ENCODE data around the gene NDUFS5.
"Not testable (repeated sequence)": the region's sequence is repeated elsewhere in the genome, so short reads cannot be mapped to it uniquely, and the experiment has no call there.

Gene NDUFS5

DNA sequence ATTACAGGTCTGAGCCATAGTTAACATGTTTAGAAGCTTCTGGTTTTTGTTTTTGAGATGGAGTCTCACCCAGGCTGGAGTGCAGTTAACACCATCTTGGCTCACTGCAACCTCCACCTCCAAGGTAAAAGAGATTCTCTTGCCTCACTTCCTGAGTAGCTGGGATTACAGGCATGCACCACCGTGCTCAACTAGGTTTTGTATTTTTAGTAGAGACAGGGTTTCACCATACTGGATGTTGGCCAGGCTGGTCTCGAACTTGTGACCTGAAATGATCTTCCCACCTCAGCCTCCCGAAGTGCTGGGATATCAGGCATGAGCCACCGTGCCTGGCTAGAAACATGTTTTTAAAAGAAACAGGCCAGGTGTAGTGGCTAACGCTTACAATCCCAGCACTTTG, 10.5 kb downstream of the NDUFS5 start:
- Mint-ChIP-seq H3K4me1 (peaks cover 7% of the 10 kb centered on the region), H3K36me3 (peaks cover 13% of the 10 kb centered on the region)

GRCh38 chr1:39043513-39043912, 17.4 kb downstream of the NDUFS5 start:
- Mint-ChIP-seq H3K9me3 (peaks cover 4% of the 10 kb centered on the region), H3K27ac (peak overlapping the region; percentile 87), H3K4me1 (peaks cover 13% of the 10 kb centered on the region), H3K4me3 (no peak overlapping the region), H3K36me3 (peaks cover 9% of the 10 kb centered on the region), H3K27me3 (no peaks in the 10 kb centered on the region)
- DNase-seq (ENCODE audit: low spot score in 2 of 2) (no peak), ATAC-seq (ENCODE audit: low read depth) (no peak)

More for the DNA sequence above, 10.5 kb downstream of the NDUFS5 start:
- no peak for ATAC-seq (ENCODE audit: low read depth)
- no peaks in the 10 kb centered on the region for H3K27me3 Mint-ChIP-seq
- no peak overlapping the region for H3K4me3 Mint-ChIP-seq
- H3K9me3 Mint-ChIP-seq: no peaks in the 10 kb centered on the region
- H3K27ac Mint-ChIP-seq: no peak overlapping the region
- DNase-seq (ENCODE audit: low spot score in 2 of 2): no peak

DNA sequence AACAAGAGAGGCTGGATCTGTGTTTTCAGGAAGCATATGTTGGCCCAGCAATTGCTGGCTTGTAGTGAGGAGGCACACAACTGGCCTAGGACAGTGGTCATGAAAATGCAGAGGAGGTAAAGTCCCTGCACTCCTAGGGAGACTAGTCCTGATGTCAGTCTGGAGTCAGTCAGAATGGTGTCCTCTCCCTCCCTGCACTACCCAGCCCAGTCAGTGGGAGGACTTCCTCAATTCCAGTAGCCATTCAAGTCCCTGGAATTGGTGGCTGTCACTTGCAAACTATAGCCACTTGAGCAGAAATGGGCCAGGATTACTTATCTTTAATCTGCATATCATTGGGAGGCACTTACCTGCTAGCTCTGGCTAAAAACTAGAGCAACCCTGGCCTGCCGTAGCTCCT, 18.6 kb downstream of the NDUFS5 start:
- ATAC-seq (ENCODE audit: low read depth) (no peak), DNase-seq (ENCODE audit: low spot score in 2 of 2) (no peak)
- H3K36me3 Mint-ChIP-seq: peaks cover 9% of the 10 kb centered on the region
- H3K4me1 Mint-ChIP-seq: peaks cover 13% of the 10 kb centered on the region
- no peak overlapping the region for H3K27ac Mint-ChIP-seq
- no peak overlapping the region for H3K4me3 Mint-ChIP-seq
- H3K27me3 Mint-ChIP-seq: no peaks in the 10 kb centered on the region
- peaks cover 4% of the 10 kb centered on the region for H3K9me3 Mint-ChIP-seq

- peaks cover 4% of the 10 kb centered on the region for H3K9me3 Mint-ChIP-seq
- peaks cover 13% of the 10 kb centered on the region for H3K4me1 Mint-ChIP-seq
- H3K36me3 Mint-ChIP-seq: peaks cover 9% of the 10 kb centered on the region
- ATAC-seq (ENCODE audit: low read depth): no peak
- no peak for DNase-seq (ENCODE audit: low spot score in 2 of 2)
- H3K4me3 Mint-ChIP-seq: no peak overlapping the region
- H3K27me3 Mint-ChIP-seq: no peaks in the 10 kb centered on the region
- H3K27ac Mint-ChIP-seq: no peak overlapping the region
Measured at GRCh38 chr1:39045231-39045630, 19.1 kb downstream of the NDUFS5 start.

- H3K27me3 Mint-ChIP-seq: no peaks in the 10 kb centered on the region
- peaks cover 9% of the 10 kb centered on the region for H3K36me3 Mint-ChIP-seq
- no peak overlapping the region for H3K4me3 Mint-ChIP-seq
- peaks cover 4% of the 10 kb centered on the region for H3K9me3 Mint-ChIP-seq
- ATAC-seq (ENCODE audit: low read depth): no peak
- H3K27ac Mint-ChIP-seq: no peak overlapping the region
- DNase-seq (ENCODE audit: low spot score in 2 of 2): no peak
- H3K4me1 Mint-ChIP-seq: peaks cover 16% of the 10 kb centered on the region
Measured at GRCh38 chr1:39046613-39047210, 20.6 kb downstream of the NDUFS5 start.

GRCh38 chr1:39047374-39048229, 21.5 kb downstream of the NDUFS5 start:
- Mint-ChIP-seq H3K4me3 (no peak overlapping the region), H3K9me3 (peaks cover 4% of the 10 kb centered on the region), H3K27me3 (no peaks in the 10 kb centered on the region), H3K36me3 (peaks cover 7% of the 10 kb centered on the region), H3K27ac (no peak overlapping the region), H3K4me1 (peaks cover 16% of the 10 kb centered on the region)
- ATAC-seq (ENCODE audit: low read depth) (peak; percentile 38), DNase-seq (ENCODE audit: low spot score in 2 of 2) (no peak)

GRCh38 chr1:39048745-39049370, 22.7 kb downstream of the NDUFS5 start:
- Mint-ChIP-seq H3K4me3 (no peak overlapping the region), H3K9me3 (no peaks in the 10 kb centered on the region), H3K4me1 (peaks cover 10% of the 10 kb centered on the region), H3K27me3 (no peaks in the 10 kb centered on the region), H3K27ac (no peak overlapping the region), H3K36me3 (peaks cover 1% of the 10 kb centered on the region)
- ATAC-seq (ENCODE audit: low read depth) (no peak), DNase-seq (ENCODE audit: low spot score in 2 of 2) (no peak)

- H3K36me3 Mint-ChIP-seq: no peaks in the 10 kb centered on the region
- no peaks in the 10 kb centered on the region for H3K27me3 Mint-ChIP-seq
- H3K9me3 Mint-ChIP-seq: no peaks in the 10 kb centered on the region
- no peak for DNase-seq (ENCODE audit: low spot score in 2 of 2)
- H3K4me1 Mint-ChIP-seq: peaks cover 6% of the 10 kb centered on the region
- no peak for ATAC-seq (ENCODE audit: low read depth)
- H3K4me3 Mint-ChIP-seq: peak overlapping the region; percentile 21
- H3K27ac Mint-ChIP-seq: no peak overlapping the region
Measured at GRCh38 chr1:39050001-39050400, 23.9 kb downstream of the NDUFS5 start.

- not testable (repeated sequence) for ATAC-seq (ENCODE audit: low read depth); H3K27ac Mint-ChIP-seq; H3K4me1 Mint-ChIP-seq; H3K27me3 Mint-ChIP-seq; H3K4me3 Mint-ChIP-seq; H3K36me3 Mint-ChIP-seq; DNase-seq (ENCODE audit: low spot score in 2 of 2); H3K9me3 Mint-ChIP-seq
Measured at GRCh38 chr1:39051193-39051850, 25.2 kb downstream of the NDUFS5 start.

DNA sequence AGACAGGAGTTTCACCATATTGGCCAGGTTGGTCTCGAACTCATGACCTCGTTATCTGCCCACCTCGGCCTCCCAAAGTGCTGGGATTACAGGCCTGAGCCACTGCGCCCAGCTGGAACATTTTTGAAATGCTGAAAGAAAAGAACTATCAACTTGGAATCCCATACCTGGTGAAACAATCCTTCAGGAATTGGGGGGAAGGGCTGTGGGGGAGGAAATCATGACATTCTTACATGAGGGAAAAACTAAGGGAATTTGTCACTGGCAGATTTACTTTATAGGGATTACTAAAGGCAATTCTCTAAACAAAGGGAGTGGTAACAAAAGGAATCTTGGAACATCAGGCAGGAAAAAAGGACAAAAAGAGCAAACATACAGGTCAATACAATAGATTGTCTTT, 25.8 kb downstream of the NDUFS5 start:
- Mint-ChIP-seq H3K36me3 (no peaks in the 10 kb centered on the region), H3K9me3 (no peaks in the 10 kb centered on the region), H3K4me3 (no peak overlapping the region), H3K4me1 (peaks cover 6% of the 10 kb centered on the region), H3K27ac (no peak overlapping the region), H3K27me3 (no peaks in the 10 kb centered on the region)
- DNase-seq (ENCODE audit: low spot score in 2 of 2) (no peak), ATAC-seq (ENCODE audit: low read depth) (no peak)

DNA sequence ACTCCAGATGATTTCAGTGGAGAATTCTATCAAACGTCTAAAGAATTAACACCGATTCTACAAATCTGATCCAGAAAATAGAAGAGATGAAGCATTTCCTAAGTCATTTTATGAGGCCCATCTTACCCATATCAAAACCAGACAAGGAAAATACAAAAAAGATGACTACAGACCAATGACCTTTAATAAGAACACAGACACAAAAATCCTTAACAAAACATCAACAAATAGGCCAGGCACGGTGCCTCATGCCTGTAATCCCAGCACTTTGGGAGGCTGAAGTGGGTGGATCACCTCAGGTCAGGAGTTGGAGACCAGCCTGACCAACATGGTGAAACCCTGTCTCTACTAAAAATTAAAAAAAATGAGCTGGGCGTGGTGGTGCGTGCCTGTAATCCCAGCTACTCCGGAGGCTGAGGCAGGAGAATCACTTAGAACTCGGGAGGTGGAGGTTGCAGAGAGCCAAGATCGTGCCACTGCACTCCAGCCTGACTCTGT, 29.1 kb downstream of the NDUFS5 start:
- H3K4me3 Mint-ChIP-seq; H3K36me3 Mint-ChIP-seq; H3K27me3 Mint-ChIP-seq; H3K27ac Mint-ChIP-seq; ATAC-seq (ENCODE audit: low read depth); H3K9me3 Mint-ChIP-seq; DNase-seq (ENCODE audit: low spot score in 2 of 2); H3K4me1 Mint-ChIP-seq: not testable (repeated sequence)

GRCh38 chr1:39061516-39061915, 35.4 kb downstream of the NDUFS5 start:
- H3K27me3 Mint-ChIP-seq; H3K36me3 Mint-ChIP-seq; ATAC-seq (ENCODE audit: low read depth): not testable (repeated sequence)

GRCh38 chr1:39061951-39062350, 35.8 kb downstream of the NDUFS5 start:
- no peaks in the 10 kb centered on the region for H3K27me3 Mint-ChIP-seq
- peaks cover 4% of the 10 kb centered on the region for H3K36me3 Mint-ChIP-seq
- no peak overlapping the region for H3K4me3 Mint-ChIP-seq
- H3K9me3 Mint-ChIP-seq: no peaks in the 10 kb centered on the region
- DNase-seq (ENCODE audit: low spot score in 2 of 2) (no peak), ATAC-seq (ENCODE audit: low read depth) (no peak)
- peaks cover 4% of the 10 kb centered on the region for H3K4me1 Mint-ChIP-seq
- H3K27ac Mint-ChIP-seq: no peak overlapping the region

More at GRCh38 chr1:39061516-39061915, 35.4 kb downstream of the NDUFS5 start:
- not testable (repeated sequence) for DNase-seq (ENCODE audit: low spot score in 2 of 2); H3K4me1 Mint-ChIP-seq; H3K9me3 Mint-ChIP-seq; H3K4me3 Mint-ChIP-seq; H3K27ac Mint-ChIP-seq

DNA sequence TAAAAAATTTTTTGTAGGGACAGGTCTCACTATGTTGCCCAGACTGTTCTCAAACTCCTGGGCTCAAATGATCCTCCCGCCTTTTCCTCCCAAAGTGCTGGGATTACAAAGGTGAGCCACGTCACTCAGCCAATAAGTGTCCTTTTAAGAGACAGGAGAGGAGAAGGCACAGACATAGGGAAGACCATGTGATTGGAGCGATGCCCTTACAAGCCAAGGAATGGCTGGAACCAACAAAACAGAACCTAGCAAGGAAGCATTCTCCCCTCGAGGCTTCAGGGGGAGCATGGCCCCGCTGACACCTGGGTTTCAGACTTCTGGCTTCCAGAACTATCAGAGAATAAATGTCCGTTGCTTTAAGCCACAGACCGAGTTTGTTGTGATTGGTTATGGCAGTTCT, 37.0 kb downstream of the NDUFS5 start:
- Mint-ChIP-seq H3K9me3 (no peaks in the 10 kb centered on the region), H3K4me1 (peaks cover 4% of the 10 kb centered on the region), H3K27me3 (no peaks in the 10 kb centered on the region), H3K4me3 (no peak overlapping the region), H3K27ac (no peak overlapping the region), H3K36me3 (peaks cover 6% of the 10 kb centered on the region)
- no peak for ATAC-seq (ENCODE audit: low read depth)
- DNase-seq (ENCODE audit: low spot score in 2 of 2): no peak

All from memory B cell (primary cell).